ENCODE data around the gene DEPDC1B.

DNA sequence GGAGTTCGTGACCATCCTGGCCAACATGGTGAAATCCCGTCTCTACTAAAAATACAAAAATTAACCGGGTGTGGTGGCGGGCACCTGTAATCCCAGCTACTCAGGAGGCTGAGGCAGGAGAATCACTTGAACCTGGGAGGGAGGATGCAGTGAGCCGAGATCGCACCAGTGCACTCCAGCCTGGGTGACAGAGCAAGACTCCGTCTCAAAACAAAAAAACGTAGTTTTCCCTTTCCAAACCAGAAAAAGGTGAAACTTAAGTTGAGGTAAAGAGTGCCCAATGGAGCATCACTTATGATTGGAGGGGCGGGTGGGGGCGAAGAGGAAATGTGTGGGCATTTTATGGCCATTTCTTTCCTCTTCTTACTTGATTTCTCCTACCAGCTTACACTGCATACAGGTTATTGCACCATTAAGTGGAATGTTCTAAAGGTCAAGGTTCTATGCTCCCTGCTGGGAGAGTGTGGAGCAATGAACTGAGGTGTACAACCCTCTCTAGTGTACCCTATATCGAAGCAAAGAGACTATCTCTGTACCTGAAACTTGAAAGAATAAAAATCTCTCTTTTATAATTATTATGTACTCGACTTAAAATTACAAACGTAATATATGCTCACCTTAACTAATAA lies 136.2 kb downstream of the DEPDC1B start:
- TF ChIP-seq CTCF (IDR thresholded peaks at IDR 0.05) (no peak), POLR2A (IDR thresholded peaks at IDR 0.05) (no peak)
